ENCODE results near the gene LRRC42.

The LRRC42 gene

DNA sequence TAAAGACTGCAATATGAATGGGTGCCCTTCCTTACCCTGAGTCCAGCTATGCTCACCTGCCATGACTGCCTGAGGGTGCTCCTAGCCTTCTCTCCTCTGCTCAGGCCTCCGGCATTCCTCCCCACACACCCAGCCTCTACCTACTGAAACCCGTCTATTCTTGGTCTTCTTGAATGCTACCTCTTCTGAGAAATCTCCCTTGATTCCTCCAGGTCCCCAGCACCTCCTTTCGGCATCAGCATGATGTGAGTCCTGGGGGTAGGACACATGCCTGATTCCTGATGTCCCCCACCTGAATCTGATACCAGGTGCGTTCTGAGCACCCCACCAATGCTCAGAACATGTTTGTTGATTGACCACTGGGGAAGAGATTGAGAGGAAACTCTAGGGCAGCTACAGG is 63.3 kb downstream of the LRRC42 start:
- no peak for DNase-seq

DNA sequence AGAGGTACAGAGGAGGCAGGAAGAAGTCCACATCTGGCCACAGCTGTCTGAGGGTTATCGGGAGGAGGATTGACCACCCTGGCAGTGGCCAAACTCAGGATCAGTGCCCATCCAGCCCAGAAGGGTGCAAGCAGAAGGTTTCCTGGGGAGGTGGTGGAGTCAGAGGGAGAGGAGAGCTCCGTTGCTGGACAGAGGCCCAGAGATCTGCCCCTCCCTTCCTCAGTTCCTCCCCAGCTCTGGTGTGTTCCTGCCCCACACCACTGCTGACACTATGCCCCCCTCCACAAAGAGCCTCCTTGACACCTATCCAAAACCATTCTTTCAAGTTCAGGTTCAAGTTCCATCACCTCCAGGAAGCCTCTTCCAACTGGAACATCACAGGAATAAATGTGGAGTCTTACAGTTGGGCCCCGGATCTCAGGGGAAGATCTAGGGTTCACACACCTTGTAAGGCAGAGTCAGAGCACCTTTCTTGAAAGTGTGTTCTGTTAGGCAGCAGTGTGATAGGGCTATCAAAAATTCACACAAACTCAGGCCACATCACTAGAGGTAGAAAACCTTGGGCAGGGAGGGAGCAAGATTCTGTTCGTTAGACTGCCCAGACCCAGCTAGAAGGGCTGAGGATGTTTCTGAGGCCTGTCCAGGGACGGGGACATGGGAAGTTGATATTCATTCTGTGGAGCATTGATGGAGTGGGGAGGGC is 64.4 kb downstream of the LRRC42 start:
- DNase-seq: no peak

DNA sequence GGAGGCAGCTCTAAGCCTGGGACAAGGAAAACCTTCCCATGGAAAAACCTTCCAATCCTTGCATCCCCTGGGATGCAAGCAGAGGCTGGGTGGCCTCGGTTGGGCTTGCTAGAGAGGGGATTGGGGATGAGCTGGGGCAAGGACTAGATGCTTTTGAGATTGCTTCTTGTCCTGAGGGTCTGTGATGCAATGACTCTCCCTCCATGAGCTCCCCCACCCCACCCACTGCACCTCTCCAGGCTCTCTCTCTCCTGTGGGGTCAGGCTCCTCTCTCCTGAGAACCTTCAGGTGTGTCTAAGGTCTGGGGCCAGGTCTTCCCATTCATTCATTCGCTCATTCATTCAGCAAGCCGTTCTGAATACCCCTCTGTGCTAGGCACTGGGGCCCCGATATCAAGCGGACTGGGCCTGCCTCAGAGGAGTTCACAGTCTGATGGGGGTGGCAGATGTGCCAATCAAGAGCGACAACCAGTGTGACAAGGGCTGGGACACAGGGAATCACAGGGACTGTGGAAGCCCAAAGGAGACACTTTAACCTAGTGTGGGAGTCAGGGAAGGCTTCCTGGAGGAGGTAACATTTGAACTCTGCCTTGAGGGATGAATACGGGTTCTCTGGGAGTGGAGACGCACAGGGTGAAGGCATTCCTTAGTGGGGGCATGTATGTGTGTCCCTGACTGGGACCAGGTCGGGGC is 65.3 kb downstream of the LRRC42 start:
- no peak for DNase-seq

DNA sequence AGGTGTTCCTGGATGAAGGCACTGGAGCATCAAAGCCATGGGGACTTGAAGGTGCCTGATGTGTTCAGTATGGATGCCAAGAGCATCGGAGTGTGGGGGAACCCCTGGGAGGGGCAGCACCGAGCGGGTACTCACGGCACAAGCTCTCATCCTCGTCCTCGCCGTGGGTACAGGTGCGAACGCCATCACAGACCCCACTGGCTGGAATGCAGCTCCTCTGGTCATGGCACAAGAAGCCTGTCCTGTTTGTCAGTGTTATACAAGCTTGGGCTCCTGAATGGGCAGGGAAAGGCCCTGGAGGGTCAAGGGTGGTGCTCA is 65.8 kb downstream of the LRRC42 start:
- DNase-seq: no peak

DNA sequence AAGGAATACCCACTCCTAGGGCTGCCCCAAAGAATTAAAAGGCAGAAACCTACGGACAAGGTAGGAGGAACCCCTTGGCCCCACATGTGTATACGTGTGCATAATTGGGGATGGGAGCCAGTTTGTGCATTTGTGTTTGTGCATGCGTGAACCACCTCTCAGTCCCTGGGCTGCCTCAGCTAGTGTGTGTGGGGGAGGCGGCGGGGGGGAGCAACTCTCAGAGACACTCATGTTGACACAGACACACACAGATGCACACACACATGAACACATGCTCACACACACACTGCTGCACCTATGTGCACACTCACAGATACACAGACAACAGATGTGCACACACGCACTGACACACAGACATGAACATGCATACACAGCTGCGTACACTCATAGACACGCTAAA is 66.7 kb downstream of the LRRC42 start:
- DNase-seq: no peak

DNA sequence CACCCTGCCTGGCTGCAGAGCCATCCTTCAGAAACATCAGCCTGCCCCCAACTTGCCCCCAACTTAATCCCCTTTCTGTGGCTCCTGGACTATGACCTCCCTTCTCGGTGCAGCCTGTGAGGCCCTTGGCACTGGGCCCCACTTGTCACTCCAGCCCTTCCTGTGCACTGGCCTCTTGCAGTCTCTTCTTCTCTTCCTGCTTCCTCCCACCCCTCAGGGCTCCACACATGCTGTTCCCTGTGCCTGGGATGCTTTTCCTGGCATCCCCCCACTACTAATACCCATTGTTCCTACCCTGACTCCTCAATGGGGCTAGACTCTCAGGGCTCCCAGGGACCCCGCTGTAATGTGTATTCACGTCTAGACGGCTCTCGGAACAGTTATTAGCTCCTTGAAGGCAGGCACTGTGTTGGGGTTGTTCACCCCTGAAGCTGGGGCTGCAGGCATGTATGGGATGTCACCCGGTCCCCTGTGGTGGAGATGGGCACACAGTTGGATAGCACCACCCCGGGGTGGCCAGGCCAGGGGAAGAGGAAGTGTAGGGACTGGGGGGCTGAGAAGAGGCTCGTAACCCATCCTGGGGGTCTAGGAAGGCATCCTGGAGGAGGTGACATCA is 67.4 kb downstream of the LRRC42 start:
- no peak for DNase-seq

DNA sequence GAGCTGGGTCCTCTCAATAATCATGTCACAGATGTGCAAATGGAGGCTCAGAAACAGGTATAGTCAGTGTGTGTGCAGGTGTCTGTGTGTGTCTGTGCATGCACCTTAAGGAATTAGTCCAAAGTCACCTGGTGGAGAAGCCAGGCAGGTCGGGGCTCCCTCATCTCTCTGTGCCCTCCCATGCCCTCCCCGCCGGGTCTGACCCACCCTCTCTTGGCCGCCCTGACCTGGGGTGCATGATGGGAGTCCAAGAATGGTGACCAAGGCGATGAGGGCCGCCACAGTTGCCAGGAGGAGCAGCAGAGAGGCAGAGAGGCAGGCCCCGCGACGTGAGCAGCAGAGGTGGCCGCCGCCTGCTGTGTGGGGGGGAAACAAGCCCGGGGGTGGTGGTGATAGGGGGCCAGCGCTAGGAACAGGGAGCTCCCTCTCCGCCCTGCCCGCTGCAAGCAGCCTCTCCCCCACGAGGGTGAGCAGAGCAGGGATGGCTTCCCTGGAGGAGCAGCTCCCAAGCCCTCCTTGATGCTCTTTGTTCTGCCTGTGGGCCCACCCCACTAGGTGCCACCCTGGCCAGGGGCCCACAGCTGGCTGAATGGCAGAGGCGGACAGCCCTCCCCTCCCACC is 68.0 kb downstream of the LRRC42 start:
- no peak for DNase-seq

DNA sequence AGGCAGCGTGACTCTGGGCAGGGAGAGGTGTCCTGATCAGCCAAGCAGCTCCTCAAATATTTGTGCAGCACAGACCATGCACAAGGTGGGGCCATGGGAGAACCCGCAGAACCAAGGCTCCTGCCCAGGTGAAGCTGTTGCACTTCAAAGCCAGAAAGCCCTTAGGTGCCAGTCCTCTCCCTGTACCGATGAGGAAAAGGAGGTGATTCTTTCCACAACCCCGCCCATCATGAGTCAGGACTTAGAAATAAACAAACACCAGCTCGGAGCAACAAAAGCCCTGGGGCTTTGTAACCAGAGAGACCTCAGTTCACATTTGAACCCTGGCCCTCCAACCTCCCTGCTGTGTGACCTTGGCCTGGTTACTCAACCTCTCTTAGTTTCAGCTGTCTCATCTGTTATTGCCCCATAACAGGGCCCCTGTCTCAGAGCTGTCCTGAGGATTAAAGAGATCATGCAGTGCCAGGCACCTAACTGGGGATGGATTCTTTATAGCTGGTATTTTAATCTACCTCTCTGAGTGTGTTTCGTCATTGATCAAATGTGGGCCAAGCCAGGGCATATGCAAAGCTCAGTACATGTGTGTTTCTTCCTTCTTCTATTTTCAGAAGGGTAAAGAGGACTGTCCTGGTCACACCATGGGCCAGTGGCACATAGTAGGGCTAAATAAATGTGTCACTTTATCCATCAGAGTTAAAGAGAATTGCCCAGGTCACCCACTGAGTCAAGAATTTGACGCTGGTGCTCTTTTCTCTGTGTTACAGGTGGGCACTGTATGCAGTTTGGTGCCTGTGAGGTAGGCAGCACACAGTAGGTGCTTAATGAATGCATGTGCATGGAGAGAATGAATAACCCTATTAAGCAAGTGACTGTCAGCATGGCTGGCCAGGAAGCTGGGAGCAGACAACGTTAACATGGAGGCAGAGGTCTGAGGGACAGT is 70.5 kb downstream of the LRRC42 start:
- DNase-seq: no peak
